Osteoblast (primary cell): ENCODE data around the gene ATE1. TPM values are rescaled to one million over a fixed set of nuclear protein-coding genes. Genes with fewer than 3 reads are reported as not detected.
"Not testable (repeated sequence)": the region's sequence is repeated elsewhere in the genome, so short reads cannot be mapped to it uniquely, and the experiment has no call there.

Experiments used
- DNase-seq: peaks from one replicate; pipeline ENCODE4 v3.0.0; 2011; ENCODE audit warnings: low spot score, mixed read lengths; ENCODE audit not compliant: insufficient read length; ENCODE audit errors: missing footprints
- H2AFZ ChIP-seq: 2 replicates; pipeline ENCODE4 v1.6.0; 2011; ENCODE audit warnings: mild to moderate bottlenecking, low read length
- H3K27ac ChIP-seq: 2 replicates; pipeline ENCODE4 v1.5.1; 2011; ENCODE audit warnings: mild to moderate bottlenecking, low read depth, low read length, moderate library complexity
- H3K27me3 ChIP-seq: 2 replicates; pipeline ENCODE4 v1.6.0; 2012; ENCODE audit warnings: mild to moderate bottlenecking, control low read depth, inconsistent platforms, low read length, moderate library complexity; ENCODE audit not compliant: insufficient read depth
- H3K36me3 ChIP-seq: 2 replicates; pipeline ENCODE4 v1.5.1; 2011; ENCODE audit warnings: mild to moderate bottlenecking, low read length, control low read depth, moderate library complexity; ENCODE audit not compliant: insufficient read depth
- H3K4me1 ChIP-seq: 2 replicates; pipeline ENCODE4 v1.5.1; 2011; ENCODE audit warnings: mild to moderate bottlenecking, low read length, control low read depth, moderate library complexity; ENCODE audit not compliant: insufficient read depth
- H3K4me2 ChIP-seq: 2 replicates; pipeline ENCODE4 v1.6.0; 2011; ENCODE audit warnings: mild to moderate bottlenecking, low read length; ENCODE audit not compliant: insufficient read depth
- H3K4me3 ChIP-seq: fragments of 200-600 bp; sonication (generic); 3 replicates; pipeline ENCODE4 v1.5.1; 2012; ENCODE audit warnings: mild to moderate bottlenecking, low read length, inconsistent platforms; ENCODE audit not compliant: insufficient read depth
- H3K79me2 ChIP-seq: 2 replicates; pipeline ENCODE4 v1.6.0; 2012; ENCODE audit warnings: mild to moderate bottlenecking, low read length, control low read depth, inconsistent platforms; ENCODE audit not compliant: insufficient read depth
- H3K9me3 ChIP-seq: 2 replicates; pipeline ENCODE4 v1.5.1; 2011; ENCODE audit warnings: low read depth, low read length, control low read depth
- H4K20me1 ChIP-seq: 2 replicates; pipeline ENCODE4 v1.6.0; 2012; ENCODE audit warnings: mild to moderate bottlenecking, low read length, control low read depth; ENCODE audit not compliant: insufficient read depth
- total RNA-seq: library from RNA; depleted of rRNA; stranded (reverse); fragments of >200 nt; gene quantifications from 2 replicates; pipeline ENCODE4 v1.2.3, GENCODE V29; 2012
- TF ChIP-seq, protein P1 (sequence below): IDR thresholded peaks from 2 replicates; pipeline ENCODE4 v1.5.1; 2011; ENCODE audit warnings: mild to moderate bottlenecking, low read depth, low read length, moderate library complexity; ENCODE audit errors: extremely low read depth

The ATE1 gene
- total RNA-seq, 1 donor, result 21.0 TPM

DNA sequence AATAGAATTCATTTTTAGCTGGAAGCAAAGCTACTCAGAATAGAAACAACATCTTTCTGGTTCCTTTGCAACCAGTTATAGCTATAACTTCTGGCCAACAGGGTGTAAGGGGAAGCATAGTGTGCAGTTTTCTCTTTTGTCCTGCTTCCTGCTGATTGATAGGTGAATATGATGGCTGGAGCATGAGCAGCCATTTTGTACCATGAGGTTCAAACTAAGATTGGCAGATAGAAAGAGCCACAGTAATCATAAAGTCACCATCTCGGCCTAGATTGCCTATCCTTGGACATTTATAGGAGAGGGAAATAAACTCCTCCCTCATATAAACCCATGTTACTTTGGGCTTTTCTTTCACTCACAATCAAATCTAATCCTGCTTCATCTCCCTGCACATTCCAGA lies 227.4 kb downstream of the ATE1 start:
- H4K20me1 ChIP-seq, result no peaks in the 10 kb centered on the region
- no peak for DNase-seq
- H3K4me2 ChIP-seq, result no peak overlapping the region
- no peak overlapping the region for H3K27ac ChIP-seq
- no peak overlapping the region for H3K4me3 ChIP-seq
- peaks cover 16% of the 10 kb centered on the region for H3K4me1 ChIP-seq
- H3K36me3 ChIP-seq, result no peaks in the 10 kb centered on the region
- TF ChIP-seq, protein P1, sequence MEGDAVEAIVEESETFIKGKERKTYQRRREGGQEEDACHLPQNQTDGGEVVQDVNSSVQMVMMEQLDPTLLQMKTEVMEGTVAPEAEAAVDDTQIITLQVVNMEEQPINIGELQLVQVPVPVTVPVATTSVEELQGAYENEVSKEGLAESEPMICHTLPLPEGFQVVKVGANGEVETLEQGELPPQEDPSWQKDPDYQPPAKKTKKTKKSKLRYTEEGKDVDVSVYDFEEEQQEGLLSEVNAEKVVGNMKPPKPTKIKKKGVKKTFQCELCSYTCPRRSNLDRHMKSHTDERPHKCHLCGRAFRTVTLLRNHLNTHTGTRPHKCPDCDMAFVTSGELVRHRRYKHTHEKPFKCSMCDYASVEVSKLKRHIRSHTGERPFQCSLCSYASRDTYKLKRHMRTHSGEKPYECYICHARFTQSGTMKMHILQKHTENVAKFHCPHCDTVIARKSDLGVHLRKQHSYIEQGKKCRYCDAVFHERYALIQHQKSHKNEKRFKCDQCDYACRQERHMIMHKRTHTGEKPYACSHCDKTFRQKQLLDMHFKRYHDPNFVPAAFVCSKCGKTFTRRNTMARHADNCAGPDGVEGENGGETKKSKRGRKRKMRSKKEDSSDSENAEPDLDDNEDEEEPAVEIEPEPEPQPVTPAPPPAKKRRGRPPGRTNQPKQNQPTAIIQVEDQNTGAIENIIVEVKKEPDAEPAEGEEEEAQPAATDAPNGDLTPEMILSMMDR, result no peak
- no peaks in the 10 kb centered on the region for H3K79me2 ChIP-seq
- no peaks in the 10 kb centered on the region for H3K9me3 ChIP-seq
- H3K27me3 ChIP-seq, result no peaks in the 10 kb centered on the region
- H2AFZ ChIP-seq, result no peak overlapping the region

DNA sequence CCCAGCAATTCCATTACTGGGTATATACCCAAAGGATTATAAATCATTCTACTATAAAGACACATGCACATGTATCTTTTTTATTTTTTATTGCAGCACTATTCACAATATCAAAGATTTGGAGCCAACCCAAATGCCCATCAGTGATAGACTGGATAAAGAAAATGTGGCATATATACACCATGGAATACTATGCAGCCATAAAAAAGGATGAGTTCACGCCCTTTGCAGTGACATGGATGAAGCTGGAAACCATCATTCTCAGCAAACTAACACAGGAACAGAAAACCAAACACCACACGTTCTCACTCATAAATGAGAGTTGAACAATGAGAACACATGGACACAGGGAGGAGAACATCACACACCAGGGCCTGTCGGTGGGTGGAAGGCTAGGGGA lies 228.1 kb downstream of the ATE1 start:
- H3K4me2 ChIP-seq, result not testable (repeated sequence)

DNA sequence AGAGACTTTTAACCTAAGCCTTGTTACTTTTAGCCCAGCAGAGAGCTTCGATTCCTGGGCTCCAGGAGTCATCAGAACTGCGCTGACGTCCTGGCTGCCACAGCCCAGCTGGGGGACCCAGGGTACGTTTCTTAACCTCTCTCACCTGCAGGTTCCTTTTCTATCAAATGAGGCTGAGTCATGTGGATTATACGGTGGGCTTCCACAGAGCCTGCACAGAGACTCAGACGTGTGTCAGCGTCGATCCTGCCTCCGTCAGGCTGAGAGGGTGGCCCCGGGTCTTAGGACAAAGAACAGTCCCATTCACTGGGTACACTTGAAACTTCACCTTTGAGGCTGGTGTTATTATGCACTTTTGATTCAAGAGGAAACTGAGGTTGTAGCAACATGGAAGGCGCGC lies 228.9 kb downstream of the ATE1 start:
- TF ChIP-seq, protein P1, result no peak
- no peaks in the 10 kb centered on the region for H3K36me3 ChIP-seq
- no peak overlapping the region for H2AFZ ChIP-seq
- H3K4me2 ChIP-seq, result no peak overlapping the region
- H3K9me3 ChIP-seq, result no peaks in the 10 kb centered on the region
- H3K4me1 ChIP-seq, result peaks cover 16% of the 10 kb centered on the region
- no peak for DNase-seq
- no peak overlapping the region for H3K4me3 ChIP-seq
- no peaks in the 10 kb centered on the region for H3K27me3 ChIP-seq
- H4K20me1 ChIP-seq, result no peaks in the 10 kb centered on the region
- H3K79me2 ChIP-seq, result no peaks in the 10 kb centered on the region
- H3K27ac ChIP-seq, result no peak overlapping the region

More for the DNA sequence above, 228.1 kb downstream of the ATE1 start:
- H3K79me2 ChIP-seq, H2AFZ ChIP-seq, H3K27ac ChIP-seq, H4K20me1 ChIP-seq, DNase-seq, H3K27me3 ChIP-seq, H3K9me3 ChIP-seq, H3K4me3 ChIP-seq, H3K36me3 ChIP-seq: not testable (repeated sequence)
- H3K4me1 ChIP-seq, result peaks cover 16% of the 10 kb centered on the region

DNA sequence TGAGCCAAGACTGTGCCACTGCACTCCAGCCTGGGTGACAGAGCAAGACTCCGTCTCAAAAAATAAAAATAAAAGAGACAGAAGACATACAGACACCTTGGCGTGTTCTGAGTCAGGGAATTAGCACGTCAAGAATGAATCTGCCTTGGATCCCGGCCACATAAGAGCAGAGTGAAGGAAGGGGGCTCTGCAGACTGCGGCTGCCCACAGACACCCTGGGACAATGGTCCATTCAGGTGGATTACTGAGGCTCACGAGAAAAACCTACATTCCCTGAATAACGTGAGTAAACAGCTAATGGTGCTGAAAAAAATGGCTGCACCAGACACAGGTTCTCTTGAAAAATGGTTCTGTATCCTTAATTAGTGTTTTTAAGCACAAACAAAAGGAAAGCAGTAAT lies 229.5 kb downstream of the ATE1 start:
- peaks cover 16% of the 10 kb centered on the region for H3K4me1 ChIP-seq
- H3K36me3 ChIP-seq, result no peaks in the 10 kb centered on the region
- no peak overlapping the region for H3K4me3 ChIP-seq
- no peak overlapping the region for H2AFZ ChIP-seq
- no peak overlapping the region for H3K27ac ChIP-seq
- DNase-seq, result no peak
- TF ChIP-seq, protein P1, result no peak
- no peak overlapping the region for H3K4me2 ChIP-seq
- no peaks in the 10 kb centered on the region for H3K9me3 ChIP-seq
- no peaks in the 10 kb centered on the region for H3K27me3 ChIP-seq
- no peaks in the 10 kb centered on the region for H4K20me1 ChIP-seq
- H3K79me2 ChIP-seq, result no peaks in the 10 kb centered on the region
